ENCODE measurements around the gene GTF3C6.

DNA sequence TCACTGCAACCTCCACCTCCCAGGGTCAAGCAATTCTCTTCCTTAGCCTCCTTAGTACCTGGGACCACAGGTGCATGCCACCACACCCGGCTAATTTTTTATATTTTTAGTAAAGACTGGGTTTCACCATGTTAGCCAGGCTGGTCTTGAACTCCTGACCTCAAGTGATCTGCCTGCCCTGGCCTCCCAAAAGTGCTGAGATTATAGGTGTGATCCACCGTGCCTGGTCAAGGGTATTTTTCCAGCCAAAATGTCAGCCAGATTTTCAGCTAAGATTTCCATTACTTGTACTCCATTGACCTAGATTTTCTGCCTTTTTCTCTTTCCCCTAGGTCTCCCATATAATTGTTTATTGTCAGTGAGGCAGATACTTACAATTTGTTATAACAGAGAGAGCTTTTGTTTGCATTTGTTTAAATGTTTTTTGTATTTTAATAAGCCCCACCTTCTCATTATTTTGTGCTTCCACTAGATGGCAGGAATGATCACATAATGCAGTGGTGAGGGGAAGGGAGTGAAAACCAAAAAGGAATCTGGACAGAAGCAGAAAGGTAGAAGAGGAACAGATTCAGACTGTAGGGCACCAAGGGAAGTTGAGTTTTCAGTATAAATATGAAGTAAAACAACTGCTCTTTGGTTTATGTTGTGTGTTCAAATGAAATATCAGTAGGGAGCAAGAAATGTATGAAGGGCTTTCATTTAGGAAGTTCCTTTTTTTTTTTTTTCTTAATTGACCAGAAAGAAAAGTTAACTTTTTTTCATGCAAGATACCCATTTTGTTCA, 53.0 kb downstream of the GTF3C6 start:
- TF ChIP-seq, protein P1, sequence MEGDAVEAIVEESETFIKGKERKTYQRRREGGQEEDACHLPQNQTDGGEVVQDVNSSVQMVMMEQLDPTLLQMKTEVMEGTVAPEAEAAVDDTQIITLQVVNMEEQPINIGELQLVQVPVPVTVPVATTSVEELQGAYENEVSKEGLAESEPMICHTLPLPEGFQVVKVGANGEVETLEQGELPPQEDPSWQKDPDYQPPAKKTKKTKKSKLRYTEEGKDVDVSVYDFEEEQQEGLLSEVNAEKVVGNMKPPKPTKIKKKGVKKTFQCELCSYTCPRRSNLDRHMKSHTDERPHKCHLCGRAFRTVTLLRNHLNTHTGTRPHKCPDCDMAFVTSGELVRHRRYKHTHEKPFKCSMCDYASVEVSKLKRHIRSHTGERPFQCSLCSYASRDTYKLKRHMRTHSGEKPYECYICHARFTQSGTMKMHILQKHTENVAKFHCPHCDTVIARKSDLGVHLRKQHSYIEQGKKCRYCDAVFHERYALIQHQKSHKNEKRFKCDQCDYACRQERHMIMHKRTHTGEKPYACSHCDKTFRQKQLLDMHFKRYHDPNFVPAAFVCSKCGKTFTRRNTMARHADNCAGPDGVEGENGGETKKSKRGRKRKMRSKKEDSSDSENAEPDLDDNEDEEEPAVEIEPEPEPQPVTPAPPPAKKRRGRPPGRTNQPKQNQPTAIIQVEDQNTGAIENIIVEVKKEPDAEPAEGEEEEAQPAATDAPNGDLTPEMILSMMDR (IDR thresholded peaks at IDR 0.05): peak; percentile 32 to 78 (median 66)
- no peak for TF ChIP-seq POLR2A (IDR thresholded peaks at IDR 0.05)

Data from thyroid gland (tissue), 4 donors.